HG03571 (cell line): ENCODE results near the gene SMTNL1.
A peak's percentile ranks its signal among the peaks of the same experiment; 100 is the strongest.

Source experiments
- ATAC-seq: cut with Tn5 transposase; IDR thresholded peaks from one replicate; pipeline ENCODE4 v1.9.1; 2021; ENCODE audit not compliant: unreplicated experiment

SMTNL1 gene

DNA sequence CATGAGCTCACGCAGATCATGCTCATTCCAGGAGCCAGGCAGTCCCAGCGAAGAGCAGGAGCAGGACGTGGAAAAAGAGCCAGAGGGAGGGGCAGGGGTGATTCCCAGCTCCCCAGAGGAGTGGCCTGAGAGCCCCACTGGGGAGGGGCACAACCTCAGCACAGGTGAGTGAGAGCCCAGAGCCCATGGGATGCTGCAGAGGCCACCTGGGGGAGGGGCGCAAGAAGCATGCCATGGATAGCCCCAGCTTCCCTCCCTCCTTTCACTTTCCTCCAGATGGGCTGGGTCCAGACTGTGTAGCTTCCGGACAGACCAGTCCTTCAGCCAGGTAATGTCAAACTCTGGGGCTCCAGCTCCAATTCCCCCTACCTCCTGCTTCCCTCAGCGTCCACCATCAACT lies 6.2 kb downstream of the SMTNL1 start:
- no peak for ATAC-seq

DNA sequence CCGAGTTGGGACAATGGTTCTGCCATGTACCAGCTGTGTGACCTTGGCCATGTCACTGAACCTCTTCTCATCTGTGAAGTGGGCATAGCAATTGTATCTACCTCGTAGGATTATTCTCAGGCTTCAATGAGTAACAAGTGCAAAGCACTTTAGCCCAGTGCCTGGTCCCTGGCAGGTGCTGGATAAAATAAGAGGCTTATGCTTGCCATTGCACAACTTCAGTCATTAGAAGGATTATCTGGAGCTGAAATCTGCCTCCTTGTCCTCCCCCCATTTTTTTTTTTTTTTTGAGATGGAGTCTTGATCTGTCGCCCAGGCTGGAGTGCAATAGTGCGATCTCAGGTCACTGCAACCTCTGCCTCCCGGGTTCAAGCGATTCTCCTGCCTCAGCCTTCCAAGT lies 7.2 kb downstream of the SMTNL1 start:
- no peak for ATAC-seq

DNA sequence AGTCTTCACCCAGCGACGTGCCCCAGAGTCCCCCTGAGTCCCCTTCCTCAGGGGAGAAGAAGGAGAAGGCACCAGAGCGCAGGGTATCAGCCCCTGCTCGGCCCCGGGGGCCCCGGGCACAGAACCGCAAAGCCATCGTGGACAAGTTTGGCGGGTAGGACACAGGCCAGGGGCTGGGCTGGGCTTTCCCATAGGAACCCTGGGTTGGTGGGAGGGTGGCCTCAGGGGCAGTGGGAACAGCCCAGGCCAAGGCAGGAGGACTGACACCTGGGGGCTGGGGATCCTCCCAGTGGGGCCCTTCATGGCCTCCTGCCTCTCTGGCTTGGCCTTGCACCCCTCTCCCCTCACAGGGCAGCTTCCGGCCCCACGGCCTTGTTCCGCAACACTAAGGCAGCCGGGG lies 8.5 kb downstream of the SMTNL1 start:
- no peak for ATAC-seq

DNA sequence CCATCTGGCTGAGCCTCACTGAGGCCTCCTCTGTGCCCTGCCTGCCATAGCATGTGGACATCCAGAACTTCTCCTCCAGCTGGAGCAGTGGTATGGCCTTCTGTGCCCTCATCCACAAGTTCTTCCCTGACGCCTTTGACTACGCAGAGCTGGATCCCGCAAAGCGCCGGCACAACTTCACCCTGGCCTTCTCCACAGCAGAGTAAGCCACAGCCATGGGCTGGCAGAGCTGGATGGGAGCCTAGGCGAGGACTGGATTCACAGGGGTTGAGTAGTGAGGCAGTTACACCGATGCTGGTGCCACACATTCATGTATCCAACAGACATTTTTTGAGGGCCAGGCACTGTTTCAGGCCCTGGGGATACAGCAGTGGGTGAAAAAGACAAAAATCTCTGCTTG lies 9.1 kb downstream of the SMTNL1 start:
- no peak for ATAC-seq

DNA sequence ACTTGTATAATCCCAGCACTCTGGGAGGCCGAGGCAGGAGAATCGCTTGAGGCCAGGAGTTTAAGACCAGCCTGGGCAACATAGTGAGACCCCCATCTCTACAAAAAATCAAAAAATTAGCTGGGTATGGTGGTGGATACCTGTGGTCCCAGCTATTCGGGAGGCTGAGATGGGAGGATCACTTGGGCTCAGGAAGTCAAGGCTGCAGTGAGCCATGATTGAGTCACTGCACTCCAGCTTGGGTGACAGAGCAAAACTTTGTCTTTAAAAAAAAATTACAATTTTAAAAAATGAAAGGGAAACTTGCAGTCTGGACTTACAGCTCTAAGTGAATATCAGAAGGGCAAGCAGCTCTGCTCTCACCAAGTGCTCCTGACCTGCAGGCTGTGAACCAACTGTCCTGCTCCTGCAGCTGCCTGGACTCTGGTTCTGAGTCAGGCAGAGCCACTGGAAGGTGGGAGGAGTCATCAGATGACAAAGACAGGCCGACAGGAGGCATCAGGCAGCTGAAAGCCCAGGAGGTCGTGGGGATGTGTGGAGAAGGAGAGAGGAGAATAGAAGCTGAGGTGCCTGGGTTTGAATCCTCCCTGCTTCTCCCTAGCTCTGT lies 9.6 kb downstream of the SMTNL1 start:
- peak; percentile 48 for ATAC-seq

DNA sequence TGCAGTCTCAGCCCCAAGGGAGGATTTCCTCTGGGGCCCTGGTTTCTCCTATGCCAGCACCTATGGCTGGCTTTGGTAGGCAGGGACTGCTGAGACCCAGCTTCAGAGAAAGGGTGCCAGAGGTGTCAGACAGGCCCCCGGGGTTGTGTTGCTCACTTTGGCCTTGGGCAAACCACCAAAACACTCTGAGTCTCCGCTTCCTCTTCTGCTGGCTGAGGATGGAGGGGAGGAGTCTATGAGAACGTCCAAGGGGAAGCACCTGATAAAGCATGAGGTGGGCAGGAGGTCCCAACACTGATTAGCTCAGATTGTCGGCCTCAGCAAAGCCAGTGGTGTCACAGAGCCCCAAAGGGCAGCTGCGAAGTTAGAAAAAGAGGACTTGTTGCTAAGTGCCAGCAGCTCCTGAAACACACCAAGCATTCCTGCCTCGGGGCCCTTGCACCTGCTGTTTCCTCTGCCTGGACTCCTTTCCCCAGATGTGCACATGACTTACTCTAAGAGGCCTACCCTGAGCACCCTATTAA lies 10.5 kb downstream of the SMTNL1 start:
- peak; percentile 93 for ATAC-seq

DNA sequence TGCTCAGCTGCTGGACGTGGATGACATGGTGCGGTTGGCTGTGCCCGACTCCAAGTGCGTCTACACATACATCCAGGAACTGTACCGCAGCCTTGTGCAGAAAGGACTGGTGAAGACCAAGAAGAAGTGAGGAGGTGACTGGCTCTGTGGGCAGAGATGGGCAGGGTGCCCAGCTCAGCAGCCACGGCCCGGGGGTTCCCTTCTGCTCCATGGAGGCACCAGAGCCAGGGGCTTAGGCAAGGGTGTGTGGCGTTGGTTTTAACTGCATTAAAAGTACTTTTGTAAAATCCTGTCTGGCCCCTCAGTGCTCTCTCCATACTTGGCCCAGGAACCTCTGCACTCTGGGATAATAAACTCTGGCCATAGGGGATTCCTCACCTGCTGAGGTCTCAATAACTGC lies 12.6 kb downstream of the SMTNL1 start:
- no peak for ATAC-seq

DNA sequence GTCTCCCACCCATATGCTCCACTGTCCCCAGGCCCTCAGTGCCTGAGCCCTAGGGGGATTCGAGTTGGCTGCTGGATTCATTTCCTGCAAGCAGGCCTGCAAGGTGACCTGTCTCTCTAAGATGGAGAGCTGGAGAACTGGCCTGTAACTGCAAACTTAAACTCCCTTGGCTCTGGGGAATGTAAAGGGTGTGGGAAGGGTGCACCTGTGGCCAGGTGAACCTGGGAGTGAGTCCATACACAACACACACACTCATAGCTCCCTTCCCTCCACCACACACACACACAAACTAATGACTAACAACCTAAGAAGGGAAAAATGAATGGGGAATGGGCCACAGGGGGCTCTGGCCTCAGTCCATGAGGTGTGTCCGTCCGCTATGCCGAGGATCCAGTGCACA lies 14.5 kb downstream of the SMTNL1 start:
- ATAC-seq: no peak

DNA sequence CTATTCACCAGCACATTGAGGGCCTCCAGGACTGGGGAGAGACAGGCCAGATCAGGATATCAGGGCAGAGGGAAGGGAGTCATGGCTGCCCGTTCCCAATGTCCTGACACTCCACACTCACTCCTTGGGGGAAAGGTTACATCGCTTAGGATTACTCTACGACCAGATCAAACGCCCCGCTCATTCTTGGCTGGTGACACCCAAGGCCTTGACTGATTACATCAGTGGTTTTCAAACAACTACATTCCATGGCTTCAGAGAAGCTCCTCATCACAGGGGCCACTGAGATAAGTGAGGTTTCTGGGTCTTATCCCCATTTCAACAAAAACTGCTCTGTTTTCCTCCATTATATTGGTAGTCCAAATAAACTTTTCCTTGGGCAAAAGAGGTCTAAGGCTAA lies 15.1 kb downstream of the SMTNL1 start:
- no peak for ATAC-seq

DNA sequence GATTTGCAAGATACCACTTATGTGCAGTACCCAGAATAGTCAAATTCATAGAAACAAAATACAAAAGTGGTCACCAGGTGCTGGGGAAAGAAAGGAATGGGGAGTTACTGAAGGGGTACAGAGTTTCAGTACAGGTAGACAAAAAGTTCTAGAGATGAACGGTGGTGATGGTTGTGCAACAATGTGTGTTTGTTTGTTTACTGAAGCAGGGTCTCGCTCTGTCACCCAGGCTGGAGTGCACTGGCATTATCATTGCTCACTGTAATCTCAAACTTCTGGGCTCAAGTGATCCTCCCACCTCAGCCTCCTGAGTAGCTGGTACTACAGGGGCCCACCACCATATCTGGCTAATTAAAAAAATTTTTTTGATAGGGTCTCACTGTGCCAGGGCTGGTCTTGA lies 18.0 kb downstream of the SMTNL1 start:
- ATAC-seq: no peak

DNA sequence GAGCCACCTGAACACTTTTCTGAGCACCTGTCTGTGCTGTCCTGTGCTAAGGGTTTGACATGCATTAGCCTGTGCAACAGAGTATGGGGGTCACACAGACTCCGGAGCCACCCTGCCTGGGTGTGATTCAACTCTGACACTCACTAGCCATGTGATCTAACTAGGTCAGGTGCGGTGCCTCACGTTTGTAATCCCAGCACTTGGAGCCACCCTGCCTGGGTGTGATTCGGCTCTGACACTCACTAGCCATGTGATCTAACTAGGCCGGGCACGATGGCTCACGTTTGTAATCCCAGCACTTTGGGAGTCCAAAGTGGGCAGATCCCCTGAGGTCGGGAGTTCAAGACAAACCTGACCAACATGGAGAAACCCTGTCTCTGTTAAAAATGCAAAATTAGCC lies 18.6 kb downstream of the SMTNL1 start:
- ATAC-seq: no peak

DNA sequence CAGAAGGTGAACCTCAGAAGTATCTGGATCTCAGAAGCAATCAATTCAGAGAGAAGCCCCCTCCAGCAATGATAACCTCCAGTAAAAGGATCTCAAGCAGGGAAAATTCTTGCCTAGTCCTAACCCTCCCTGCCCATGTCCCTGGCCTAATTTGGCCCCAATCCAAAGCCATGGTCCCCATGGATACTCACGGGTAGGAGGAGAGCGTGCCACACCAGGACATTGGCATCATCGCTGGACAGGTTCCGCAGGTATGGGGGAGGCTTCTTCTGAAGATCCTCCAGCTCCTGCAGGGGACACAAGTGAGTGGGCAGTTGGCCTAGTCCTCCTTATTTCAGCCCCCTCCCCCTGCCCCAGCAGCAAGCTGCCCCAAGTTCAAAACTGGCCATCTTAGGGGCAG lies 22.8 kb downstream of the SMTNL1 start:
- no peak for ATAC-seq

DNA sequence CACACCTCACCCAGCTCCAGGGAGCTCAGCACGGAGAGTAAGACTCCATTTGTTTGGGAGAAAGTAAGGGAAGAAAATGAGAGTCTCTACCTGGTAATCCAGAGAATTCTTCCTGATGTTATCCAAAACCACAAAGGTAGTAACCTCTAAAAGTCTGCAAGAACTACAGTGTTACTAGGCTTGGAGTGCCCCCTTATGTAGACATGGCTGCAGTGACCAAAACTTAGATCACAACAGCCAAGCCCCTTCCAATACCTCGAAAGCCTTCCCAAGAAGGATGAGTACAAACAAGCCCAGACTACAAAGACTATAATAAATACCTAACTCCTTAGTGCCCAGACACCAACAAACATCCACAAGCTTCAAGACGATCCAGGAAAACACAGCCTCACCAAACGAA lies 25.2 kb downstream of the SMTNL1 start:
- no peak for ATAC-seq

DNA sequence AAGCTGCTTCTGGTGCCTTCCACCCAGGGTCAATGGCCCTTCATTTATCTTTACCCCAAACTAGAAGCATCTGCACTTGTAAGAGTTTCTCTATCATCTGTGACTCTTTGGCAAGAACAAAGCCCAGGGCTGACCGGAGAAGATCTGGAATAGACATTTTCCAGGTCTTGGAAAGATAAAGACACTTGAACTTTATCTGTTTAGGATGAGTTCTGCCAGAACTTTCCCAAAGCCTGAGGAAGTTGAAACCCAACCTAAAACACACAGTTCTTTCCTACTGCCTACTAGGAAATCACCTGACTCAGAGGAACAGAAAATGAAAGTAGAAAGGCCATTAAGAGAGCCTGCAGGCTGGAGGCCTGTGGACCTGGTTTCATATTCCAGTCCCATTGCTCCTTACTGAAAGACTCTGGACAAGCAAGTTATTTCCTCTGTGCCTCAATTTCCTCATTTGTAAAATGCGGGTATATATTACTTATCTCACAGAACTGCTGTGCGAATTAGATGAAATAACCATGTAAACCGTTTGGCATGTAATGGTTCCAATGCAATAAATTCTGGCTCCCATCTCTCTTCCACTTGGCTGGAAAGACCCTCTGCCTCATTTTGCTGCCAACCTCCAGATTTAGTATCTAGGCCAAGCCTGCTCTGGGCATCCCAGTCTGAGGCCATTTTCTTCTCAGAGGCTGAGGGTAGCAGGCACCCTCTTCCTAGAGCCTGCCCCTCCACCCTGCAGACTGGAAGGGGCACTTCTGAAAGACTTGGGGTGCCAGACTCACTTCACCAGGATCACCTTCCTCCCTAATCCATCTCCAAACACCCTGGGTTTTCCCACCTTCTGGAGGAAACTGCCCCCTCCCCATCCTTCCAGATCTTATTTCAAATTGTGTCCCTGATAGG lies 28.9 kb downstream of the SMTNL1 start:
- peak; percentile 73 for ATAC-seq

DNA sequence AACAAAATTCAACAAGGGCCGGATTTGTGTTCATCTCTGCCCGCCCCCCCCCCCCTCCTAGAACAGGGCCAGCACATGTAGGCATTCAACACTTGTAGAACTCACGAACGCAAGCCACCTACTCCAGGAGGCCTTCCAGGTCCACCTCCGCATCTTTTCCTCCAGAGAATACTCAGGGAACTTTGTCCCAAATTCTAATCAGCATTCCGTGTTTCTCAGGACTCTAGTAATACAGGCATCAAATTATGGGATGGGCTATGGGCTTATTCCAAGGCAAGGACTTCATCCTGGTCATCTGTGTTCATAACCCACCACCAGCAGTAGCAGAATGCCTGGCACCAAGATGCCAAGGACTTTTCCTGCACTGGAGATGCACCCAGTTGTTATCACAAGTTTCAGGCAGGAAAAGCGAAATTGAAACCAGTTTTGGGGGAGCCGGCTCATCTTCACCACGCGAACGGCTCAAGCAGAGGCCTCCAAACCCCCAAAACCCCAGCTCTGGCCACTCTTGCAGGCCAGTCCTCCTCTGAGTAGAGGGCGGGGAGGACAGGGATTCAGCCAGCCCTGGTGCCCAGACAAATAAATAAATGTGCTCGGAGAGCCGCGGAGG lies 29.6 kb downstream of the SMTNL1 start:
- no peak for ATAC-seq

DNA sequence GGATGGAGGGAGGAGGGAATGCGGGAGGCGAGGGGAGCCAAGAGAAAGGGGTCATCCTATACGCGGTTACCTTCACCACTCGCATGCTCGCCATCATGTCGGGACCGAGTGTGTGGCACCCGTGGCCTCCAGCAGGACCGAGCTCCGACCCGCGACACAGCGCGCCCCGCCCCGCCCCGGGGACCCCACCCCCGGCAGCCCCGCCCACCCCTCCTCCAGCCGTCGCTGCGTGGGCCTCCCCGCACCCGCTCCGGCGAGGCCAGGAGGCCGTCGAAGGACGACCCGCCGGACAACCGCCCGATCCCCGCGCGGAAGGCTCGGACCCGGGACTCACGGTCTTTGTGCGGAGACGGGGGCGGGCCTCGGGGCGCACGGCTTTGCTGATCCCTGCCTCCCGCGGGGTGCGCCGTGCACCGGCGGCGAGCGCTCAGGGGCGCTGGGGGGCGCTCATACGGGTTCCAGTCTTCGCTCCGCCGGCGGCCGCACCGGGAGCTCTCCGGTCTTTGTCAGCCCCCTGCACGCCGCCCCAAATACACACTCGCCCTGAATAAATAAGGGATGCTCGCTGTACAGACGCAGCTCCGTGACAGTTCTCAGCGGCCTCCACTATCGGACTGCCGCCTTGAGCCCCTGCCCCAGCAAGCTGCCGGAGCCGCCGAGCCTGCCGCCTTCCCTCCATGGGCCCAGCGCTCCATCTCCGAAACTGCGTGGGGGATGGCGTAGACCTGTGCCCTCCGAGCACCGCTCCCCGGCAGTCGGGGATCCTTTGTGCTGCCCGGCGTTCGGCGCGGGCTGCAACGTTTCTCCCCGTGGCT lies 30.3 kb downstream of the SMTNL1 start, which contains the start of gene UBE2L6:
Gene UBE2L6 (minus strand): TSS at position 158 of the 815 bp plus-strand sequence. CDS start 61 bp downstream, at position 97.
- peak; percentile 69 for ATAC-seq

DNA sequence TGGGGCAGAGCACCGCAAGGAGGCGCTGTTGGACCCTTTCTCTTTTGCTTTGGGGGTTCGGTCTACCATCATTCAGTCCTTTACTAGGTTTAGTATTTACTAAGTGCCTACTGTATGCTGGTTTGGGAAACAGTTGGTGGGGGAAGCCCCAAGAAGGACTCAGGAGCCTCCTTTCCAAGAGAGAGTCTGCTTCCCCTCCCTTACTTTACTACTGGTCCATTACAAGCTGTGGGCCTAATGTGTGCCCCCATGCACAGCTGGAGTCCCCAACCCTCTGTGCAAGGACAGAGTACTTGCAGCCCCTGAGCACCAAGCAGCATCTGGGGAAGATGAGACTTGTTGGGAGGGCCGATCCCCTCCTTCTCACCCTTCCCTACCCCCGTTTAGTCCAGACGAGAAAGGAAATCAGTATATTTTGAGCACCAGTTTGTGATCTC lies 31.0 kb downstream of the SMTNL1 start:
- ATAC-seq: no peak

DNA sequence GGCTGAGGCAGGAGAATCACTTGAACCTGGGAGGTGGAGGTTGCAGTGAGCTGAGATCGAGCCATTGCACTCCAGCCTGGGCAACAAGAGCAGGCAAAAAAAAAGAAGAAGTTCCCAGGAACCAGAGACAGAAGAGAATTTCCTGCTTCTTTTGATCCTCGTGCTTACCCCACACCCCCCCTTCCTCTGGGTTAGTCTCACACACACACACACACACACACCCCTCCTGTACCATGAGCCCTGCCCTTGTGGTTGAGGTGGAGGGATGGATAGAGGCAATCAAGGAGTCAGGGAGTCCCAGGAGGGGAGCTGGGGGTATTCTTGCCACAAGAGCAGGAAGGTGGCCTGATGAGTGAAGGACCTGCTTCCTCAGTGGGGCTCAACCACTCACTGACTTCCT lies 34.2 kb downstream of the SMTNL1 start:
- no peak for ATAC-seq

DNA sequence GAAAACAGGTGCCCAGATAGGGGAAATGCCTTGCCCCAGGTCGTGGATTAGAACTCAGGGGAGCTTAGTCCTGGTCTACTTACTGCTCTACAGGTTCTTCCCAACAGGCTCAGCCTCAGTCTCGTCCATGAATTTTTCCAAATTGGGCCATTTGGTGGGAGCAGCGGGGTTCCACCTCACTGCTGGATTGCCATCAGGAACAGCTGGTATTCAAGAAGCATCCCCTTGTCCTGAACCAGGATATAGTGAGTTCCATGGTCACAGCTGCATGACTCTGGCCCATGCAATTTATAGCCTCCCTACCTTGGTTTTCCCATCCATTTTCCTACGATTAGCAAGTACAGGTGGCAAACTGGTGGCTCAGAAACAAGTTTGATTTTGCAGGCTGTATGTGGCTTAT lies 36.7 kb downstream of the SMTNL1 start:
- ATAC-seq: no peak

DNA sequence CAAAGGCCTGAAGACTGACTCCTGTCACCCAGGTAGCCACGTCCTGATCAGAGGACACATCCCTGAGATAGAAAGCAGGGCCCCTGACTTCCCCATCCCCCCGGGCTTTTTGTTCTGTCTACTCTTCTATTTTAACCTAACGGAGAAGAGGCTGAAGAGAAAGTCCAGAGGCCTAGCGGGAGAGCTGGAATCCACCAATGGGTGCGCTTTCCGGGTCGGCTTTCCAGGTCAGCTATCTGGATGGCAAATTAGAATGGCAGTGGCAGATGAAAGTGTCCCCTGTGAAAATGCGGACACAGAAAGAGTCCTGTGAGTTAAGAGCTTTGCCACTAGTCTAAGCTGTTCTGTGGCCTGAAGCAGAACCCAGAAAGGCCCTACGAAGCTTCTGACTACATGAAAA lies 46.9 kb downstream of the SMTNL1 start:
- no peak for ATAC-seq

DNA sequence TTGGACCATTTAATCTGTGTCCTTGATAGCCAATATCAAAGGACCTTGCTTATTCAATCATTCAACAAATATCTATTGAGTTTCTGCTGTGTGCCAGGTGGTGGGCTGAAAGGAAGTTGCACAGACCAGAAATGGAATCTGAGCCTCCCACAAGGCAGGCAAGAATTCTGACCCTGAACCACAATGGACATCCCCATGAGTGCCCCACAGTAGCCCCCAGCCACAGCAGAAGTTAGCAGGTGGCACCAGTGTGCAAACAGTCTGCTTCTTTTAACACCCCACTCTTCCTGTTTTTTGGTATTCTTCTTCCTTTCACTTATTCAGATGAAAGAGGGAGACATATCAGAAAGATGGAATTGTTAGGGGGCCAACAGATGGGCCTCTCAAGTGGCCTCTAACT lies 47.9 kb downstream of the SMTNL1 start:
- no peak for ATAC-seq
